Dedifferentiated amniotic fluid mesenchymal stem cell (primary cell): ENCODE data around the gene FBXL13.

ENCODE experiments used
- DNase-seq: peaks from one replicate; pipeline ENCODE4 v3.0.0-alpha.2; 2016; ENCODE audit errors: extremely low spot score

Gene FBXL13

DNA sequence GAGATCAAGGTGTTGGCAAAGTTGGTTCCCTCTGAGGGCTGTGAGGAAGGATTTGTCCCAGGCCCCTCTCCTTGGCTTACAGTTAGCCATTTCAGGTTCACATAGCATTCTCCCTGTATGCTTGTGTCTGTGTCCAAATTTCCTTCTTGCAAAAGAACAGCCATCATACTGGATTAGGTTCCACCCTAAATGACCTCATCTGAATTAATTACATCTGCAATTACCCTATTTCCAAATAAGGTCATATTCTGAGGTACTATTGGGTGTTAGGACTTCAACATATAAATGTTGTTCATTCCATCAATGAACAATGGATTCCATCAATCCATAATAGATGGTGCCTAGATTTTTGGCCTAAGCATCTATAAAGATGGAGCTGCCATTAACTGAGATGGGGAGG, 178.0 kb downstream of the FBXL13 start:
- no peak for DNase-seq

DNA sequence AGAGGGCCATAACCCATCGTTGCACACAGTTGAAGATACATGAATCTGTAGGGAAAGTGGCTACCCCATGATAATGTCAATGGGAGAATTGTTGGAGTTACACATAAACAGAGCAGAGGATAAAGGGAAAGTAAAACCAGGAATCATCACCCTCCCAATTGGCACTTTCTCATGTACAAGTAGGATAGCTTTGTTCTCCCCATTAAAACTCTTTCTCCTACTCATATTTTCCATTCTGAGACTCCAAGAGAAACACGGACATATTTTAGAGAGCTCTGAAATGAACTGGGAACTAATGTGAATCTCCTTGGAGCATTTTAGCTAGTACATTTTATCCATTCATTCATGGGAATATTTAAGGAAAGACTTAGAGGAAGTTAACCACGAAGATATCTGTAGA, 179.0 kb downstream of the FBXL13 start:
- no peak for DNase-seq

DNA sequence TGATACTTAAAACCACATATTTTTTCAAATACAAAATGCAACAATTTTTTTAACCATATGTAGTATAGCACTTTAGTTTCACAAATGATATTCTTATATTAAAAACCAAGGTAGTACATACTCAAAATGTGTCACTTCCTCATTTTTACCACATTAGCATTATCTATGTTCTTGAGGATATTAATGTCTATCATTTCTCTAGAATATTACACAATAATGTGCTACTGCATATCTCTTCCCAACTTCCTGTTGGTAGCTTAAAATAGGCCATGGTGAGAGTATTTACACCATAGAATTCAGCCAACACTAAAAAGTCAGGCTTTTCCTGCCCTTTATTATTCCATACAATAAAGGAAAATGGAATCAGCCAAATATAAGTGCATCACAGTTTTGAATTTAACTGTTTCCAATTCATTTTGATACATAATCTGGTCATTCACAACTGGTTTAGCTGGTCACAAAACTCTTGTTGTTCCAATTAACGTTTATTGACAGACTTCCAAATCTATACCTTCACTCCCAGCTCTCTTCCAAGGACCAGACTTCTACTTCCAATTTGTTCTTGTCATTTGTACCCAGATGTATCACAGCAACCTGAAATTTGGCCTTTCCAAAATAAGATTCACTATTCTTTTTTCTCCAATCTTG, 181.8 kb downstream of the FBXL13 start:
- DNase-seq = no peak

DNA sequence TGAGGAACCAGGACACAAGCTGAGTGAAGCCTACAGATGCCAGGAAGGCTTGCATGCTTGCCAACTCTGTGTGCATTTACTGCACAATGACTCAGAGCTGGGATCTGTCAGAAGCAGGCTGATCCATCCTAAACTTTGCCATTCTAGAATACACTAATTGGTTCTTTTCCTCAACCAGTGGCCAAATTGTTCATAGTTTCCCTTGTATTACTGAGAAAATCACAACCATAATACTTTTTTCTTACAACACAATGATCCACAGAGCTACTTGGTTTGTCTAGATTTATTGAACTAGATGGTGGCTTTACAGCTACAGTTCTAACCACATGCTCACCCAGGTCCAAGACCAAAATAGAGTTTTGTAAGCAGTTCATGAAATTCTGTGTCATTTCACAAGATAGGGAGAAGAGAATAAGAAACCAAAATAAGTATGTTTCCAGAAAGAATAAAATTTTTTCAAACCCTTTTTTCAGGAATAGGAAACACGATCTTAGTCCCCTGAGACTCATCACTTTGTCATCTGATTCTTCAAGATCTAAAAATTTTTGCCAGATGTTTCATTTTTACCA, 182.8 kb downstream of the FBXL13 start:
- DNase-seq = peak; percentile 83

DNA sequence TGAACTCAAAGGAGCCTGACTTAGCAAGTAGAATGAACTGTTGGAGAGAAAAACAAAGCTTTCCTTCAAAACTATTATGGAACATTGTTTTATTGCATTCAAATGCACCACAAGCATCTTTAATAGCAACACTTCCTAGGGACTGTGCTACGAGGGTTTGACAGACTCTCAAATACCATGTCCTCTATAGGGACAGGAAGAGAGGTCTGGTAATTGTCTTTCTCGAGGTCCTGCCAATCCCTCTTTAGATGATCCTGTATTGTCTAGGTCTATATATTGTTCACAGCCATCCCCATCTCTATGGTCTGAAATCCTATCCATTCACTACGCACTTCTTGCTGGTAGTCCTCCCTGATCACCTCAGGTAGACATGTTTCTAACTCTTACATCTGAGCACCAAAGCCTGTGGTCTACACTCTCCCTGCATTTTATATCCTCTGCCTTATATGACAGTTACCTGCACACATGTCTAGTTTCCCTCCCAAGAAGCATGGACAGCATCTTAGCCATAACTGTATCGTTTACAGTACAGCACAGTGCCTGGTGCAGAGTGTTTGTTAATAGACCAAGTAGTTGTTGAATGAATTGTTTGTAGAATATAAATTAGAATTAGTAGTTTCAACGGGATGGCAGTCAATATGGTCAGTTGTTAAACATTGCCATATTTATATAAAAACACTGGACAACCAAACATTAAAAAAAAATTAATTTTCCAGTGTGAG, 183.5 kb downstream of the FBXL13 start:
- no peak for DNase-seq

DNA sequence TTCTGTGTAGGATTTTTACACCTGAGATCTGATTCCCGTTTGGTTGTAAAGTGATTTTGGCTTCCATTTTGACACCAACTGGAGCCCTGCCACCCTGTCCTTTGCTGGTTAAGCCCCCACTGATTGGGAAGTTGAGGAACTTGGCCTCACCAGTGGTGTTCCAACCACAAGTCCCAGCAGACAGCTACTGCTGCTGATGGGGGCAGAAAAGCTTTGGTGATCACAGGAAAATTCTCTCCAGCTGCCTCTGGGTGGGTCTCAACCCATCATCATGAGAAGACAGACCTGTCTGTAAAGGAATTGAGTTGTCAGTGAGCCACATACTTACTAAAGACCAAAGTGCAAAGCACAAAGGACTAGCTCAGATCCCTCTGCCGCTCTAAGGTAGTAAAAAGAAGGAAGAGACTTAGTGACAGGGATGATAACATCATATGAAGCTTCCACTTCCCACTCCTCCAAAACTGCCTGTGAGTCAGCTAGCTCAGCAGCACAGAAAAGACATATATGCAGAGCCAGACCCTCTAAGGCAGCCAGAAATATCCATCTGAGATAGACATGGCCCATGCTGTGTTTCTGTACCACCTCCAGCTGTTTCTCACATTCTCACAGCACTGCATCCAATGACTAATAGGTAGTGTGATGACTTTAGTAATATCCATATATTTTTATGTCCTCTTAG, 184.2 kb downstream of the FBXL13 start:
- DNase-seq = no peak

DNA sequence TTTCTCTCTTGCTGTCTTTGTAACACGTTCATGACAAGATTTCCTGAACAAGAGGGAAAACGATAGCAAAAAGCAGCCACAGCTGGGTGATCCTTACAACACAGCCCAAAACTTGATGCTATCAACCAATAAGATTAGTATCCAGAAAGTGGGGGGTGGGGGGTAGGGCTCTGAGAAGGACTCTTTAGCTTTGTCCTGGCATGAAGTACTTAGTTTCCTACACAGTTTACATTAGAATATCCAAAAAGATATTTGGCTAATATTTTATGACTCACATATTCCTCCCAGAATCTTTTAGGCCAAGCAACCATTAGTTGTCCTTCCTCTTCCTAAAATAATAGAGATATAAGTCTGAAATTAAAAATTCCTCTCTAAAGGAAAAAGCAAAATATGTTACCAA, 184.7 kb downstream of the FBXL13 start:
- no peak for DNase-seq

DNA sequence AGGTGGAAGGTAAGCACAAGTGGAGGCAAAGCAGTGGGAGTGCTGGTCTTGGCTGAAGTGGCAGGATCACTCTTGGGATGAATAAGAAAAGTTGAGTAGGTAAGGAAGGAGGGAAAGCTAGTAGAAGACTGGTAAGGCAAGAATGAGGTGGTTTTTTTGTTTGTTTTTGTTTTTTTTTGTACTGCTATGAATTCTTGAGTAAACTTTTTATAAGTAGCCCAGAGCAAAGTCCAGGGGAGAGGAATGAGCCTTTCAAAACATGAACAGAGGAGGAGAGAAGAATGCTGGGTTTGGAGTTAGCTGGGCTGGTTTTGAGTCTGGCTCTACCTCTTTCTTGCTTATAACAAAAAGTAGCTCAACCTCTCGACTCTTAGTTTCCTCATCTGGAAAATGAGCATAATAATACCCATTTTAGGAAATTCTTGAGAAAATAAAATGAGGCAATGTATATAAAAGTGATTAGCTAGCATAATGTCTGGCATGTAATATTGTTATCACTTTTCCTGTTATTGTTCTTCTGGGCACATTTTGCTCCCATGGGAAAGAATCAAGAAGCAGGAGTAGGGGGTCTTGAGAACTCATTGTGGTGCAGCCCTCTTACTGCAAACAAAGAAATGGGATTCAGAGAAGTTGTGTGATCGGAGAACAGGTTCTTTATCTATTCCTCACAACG, 185.9 kb downstream of the FBXL13 start:
- no peak for DNase-seq

DNA sequence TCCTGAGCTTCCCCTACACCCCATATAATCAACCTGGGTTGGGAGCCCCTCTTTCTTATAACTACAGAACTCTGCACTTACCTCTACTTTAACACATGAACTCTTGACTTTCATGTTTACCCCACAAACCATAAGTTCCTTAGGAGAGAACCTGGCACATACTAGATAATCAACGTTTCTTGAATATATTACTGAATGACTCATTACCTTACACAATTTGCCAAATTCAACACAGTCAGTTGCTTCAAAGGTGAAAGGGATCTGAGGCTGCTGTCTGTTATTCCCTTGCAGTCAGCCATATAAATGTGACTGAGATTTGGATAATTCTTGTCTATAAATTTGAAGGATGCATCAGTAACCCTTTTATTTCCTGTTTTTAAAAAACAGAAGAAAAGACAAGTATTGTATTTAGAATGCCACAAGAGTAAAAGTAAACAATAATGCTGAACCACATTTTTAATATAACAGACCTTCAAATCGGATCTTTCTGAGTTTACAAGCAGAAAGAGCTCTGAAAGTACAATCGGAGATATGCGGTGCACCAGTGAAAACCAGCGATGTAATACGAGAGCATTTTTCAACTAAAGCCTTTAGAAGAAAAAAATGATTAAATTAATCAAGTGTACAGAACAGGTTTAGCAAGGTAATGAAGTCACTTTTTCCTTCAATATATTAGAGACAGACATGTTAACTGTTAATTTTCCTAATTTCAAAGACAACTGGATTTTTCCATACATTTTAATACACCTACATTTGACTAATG, 191.3 kb downstream of the FBXL13 start:
- DNase-seq = no peak

DNA sequence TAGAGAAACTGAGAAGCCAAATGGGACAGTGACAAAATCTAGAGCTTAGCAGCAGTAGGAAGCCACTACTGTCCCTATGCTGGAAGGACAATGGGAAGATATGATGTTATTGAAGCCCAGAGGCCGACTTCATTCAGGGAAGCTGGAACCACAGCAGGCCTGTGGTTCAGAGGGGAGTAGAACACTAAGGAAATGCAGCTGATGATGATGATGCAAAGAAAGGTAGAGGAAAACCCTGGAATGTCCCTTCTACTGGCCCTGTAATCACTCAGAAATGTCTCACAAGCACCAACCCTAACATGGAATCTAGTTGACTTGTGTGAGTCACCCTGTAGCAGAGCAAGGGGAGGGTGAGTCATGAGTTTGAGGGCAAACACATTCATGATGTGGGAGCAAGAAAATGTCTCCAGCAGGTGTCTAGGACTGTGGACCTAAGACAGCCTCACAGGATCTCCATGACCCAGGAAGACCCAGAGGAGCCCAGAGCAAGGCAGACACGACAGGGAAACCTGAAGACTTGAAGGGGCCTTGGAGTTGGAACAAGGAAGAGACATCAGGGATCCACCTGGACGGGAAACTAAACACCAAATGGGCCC, 198.8 kb downstream of the FBXL13 start:
- peak; percentile 95 for DNase-seq

DNA sequence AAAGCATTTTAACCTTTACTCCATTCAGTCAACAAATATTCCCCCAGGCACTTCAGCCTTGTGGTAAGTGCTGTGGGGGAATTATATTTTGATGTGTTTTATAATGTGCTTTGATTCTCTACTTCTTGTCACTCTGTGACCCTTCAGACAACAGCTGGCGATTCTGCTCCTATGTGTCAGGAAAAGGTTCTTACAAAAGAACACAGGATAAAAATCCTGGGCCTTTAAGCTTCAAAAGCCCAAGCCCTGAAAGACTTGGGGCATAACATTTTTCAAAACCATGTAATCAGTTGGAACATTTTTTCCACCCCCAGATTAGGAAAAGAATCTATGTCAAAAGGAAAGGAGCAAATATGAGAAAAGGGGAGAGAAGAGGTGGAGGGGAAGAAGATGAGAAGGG, 199.6 kb downstream of the FBXL13 start:
- DNase-seq = no peak

DNA sequence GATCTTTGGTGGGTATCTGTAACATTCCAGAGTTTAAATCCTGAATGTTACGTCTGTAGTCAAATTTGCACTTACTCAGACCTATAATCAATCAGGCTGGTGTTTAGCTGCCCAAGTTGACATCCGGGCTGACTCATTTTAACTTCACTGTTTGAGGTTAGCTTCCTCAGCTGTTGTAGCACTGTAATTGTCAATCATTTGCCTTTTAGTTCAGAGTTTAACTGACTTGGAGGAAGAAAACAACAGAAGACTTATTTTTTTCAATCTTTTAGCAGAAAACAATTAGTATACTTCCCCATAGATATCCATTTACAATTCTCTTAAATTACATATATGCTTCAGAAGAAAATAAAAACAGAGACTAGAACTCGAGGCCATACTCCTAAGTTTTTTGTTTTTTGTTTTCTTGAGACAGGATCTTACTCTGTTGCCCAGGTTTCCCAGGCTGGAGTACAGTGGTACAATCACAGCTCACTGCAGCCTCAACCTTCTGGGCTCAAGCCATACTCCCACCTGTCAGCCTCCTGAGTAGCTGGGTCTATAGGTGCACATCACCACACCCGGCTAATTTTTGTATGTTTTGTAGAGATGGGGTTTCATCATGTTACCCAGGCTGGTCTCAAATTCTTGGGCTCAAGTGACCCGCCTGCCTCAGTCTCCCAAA, 200.3 kb downstream of the FBXL13 start:
- DNase-seq = peak; percentile 43

DNA sequence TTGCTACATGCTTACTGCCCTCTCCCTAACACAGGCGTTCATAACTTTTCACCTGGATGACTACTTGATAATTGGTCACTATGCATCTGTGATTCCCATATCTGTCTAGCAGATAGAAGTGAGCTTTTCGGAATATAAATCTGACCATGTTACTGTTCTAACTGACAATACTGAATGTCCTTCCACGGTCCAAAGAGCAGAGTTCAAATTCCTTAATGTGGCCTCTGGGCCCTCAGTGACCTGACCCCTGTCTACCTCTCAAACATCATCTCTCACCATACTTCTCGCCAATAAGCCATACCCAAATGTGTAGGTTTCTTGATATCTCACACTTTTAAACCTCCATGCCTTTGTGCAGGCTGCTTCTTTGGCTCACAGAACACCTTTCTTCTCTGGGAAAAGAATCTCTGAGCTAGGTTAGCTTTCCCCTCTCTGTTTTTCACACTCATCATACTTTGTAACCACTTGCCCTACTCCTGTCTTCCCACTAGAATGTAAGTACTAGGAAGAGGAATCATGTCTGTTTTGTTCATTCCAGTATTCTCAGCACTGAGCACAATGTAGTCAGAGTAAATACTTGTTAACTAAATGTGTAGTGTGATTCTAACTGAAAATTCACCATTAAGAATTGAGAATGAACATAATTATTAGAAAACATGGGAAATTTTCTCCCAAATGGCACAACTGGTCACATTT, 201.0 kb downstream of the FBXL13 start:
- DNase-seq = no peak

DNA sequence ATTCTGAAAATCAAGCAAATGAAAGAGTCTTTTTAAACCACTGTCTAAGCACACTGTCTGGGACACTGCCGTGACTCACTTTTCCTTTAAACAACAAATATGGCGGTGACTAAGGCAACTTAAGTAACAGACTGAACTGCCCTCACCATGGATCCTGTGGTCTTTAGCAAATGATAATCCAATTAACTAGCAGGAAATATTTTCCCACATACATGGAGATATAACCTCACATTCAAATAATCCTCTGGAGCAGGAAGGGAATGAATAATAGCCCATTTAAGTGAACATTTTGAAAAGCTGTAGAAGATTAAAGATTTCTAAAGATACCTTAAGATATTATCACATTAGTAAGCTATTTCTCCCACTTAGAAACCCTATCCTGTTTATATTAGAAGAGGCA, 202.1 kb downstream of the FBXL13 start:
- peak; percentile 69 for DNase-seq

DNA sequence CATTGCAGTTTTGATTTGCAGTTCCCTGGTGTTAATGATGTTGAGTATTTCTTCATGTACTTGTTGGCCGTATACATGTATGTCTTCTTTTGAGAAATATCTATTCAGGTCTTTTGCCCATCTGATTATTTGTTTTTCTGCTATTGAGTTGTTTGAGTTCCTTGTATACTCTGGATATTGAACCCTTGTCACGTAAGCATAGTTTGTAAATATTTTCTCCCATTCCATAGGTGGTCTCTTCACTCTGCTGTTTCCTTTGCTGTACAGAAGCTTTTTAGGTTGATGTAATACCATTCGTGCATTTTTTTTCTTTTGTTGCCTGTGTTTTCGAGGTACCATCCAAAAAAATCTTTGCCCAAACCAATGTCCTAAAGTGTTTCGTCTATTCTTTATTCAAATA, 205.4 kb downstream of the FBXL13 start:
- DNase-seq = no peak

DNA sequence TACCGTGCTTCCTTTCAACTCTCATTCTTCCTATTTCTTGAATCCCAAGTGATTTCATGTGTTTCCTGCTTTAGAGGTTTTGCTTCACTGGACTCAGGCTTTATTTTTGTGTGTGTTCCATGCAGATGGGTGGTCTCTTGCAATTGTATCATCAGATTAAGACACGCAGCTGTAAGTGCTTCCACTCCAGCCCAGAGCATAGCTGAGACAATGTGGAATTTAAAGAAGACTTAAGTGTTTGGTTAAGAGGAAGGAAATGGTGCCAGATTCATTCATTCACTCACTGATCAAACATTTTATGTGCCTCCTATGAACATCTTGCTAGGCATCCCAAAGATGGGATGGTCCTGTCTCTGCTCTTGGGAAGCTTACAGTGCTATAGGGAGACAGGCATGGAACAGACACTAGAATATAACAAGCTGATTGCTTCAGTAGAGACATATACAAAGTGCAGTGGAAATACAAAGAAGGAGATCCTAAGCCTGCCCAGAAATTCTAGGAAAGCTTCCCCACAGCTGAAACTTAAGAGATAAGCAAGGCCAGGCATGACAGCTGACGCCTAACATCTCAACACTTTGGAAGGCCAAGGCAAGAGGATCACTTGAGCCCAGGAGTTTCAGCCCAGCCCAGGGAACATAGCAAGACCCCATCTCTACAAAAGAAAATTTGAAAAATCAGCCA, 207.9 kb downstream of the FBXL13 start:
- DNase-seq = no peak

DNA sequence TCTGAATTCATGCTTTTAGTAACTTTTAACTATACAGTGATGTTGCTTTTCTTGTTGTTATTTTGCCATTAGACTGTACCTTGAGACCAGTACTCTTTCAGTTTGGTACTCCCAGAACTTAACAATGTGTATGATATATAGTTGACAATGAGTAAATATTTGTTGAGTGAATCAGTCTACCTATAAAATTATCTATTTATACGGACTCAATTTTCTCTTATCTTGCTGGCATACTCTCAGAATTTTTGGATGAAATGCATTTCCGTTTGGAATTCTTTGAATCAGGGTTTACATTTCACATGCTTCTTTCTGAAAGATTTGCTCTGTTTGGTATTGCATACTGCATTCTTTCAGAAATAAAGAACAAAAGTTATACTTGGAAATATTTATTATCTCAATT, 209.6 kb downstream of the FBXL13 start:
- no peak for DNase-seq

DNA sequence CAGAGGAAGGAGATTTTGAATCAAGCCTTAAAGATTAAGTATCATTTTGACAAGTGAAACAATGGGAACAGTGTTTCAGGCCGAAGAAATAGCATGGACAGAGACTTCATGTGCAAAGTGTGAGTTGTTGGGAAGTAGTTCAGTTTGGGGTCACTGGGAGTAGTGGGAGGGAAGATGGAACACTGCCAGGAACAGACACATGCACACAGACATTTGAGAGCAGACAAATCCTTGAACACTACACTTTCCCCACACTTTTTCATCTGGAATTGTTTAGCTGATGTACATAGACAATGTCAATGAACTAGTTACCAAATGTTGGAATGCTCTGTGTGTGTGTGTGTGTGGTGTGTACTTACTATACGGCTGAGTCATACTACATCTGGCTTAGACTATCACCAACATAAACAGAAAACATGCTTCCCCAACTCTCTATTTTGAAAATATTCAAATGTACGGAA, 214.2 kb downstream of the FBXL13 start:
- DNase-seq = peak; percentile 88

DNA sequence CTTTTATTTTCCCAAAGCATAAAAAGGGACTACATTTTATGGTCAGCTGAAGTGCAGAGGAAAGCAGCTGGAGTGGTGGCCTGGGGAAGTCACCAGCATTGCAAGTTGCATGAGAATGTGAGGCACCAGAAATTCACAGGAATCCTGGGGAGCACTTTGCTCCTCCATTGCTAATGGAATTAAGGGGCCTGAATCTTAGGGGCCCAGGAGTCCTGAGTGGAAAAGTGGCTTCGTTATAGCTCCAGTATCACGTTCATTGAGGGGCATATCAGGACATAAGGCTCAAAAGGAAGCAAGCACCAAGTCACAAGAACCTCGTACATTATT, 214.8 kb downstream of the FBXL13 start:
- DNase-seq = no peak
